ENCODE data around the gene MBD4. TPM values are rescaled to one million over a fixed set of nuclear protein-coding genes. Genes with fewer than 3 reads are reported as not detected.

The MBD4 gene
- total RNA-seq, 1 experiment from 2014 or later = 36.9 TPM

DNA sequence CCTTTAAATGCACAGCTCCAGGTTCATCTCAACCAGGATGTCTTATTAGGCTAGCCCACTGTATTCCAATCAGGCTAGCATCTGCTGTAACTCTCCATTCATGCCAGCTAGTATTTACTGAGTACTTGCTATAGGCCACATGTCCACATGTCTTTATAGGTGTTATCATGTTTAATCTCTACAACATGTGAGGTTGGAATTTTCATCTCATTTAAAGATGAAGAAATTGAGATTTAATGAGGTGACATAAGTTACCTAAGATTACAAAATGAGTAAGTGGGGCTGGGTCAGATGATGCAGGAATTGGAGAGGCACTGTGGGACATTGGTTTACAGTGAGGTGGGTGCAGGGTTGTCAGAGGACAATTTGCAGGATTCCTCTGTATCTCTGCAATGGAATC lies 3.2 kb upstream of the MBD4 start:
- H3K27ac Mint-ChIP-seq = no peak overlapping the region
- DNase-seq (ENCODE audit: low spot score) = no peak
- no peak for ATAC-seq
- no peaks in the 10 kb centered on the region for H3K9me3 Mint-ChIP-seq
- H3K36me3 Mint-ChIP-seq = peaks cover 5% of the 10 kb centered on the region; the same call in 1 of the 2 replicates
- TF ChIP-seq FOXP1 (CRISPR knock-in tag; IDR thresholded peaks at IDR 0.05; ENCODE audit: borderline replicate concordance) (no peak), TEAD1 (CRISPR knock-in tag; IDR thresholded peaks at IDR 0.05) (no peak), PRRX2 (CRISPR knock-in tag; IDR thresholded peaks at IDR 0.05) (no peak), KAT7 (CRISPR knock-in tag; IDR thresholded peaks at IDR 0.05; ENCODE audit: borderline replicate concordance) (no peak), HMGA2 (CRISPR knock-in tag; IDR thresholded peaks at IDR 0.05) (no peak), TCF7 (CRISPR knock-in tag; IDR thresholded peaks at IDR 0.05; ENCODE audit: low read depth) (no peak), SMAD3 (CRISPR knock-in tag; IDR thresholded peaks at IDR 0.05; ENCODE audit: borderline replicate concordance) (no peak), ZNF121 (CRISPR knock-in tag; IDR thresholded peaks at IDR 0.05) (no peak), ZNF512 (CRISPR knock-in tag; IDR thresholded peaks at IDR 0.05; ENCODE audit: borderline replicate concordance) (no peak), ZNF232 (CRISPR knock-in tag; IDR thresholded peaks at IDR 0.05) (no peak), HMGXB4 (CRISPR knock-in tag; IDR thresholded peaks at IDR 0.05) (no peak), CREM (CRISPR knock-in tag; IDR thresholded peaks at IDR 0.05) (no peak), FOXJ3 (CRISPR knock-in tag; IDR thresholded peaks at IDR 0.05; ENCODE audit: borderline replicate concordance) (no peak), ZNF423 (CRISPR knock-in tag; IDR thresholded peaks at IDR 0.05) (no peak), TP53 (CRISPR knock-in tag; IDR thresholded peaks at IDR 0.05) (no peak), ZBTB21 (CRISPR knock-in tag; IDR thresholded peaks at IDR 0.05; ENCODE audit: borderline replicate concordance) (no peak), CREB1 (CRISPR knock-in tag; IDR thresholded peaks at IDR 0.05) (no peak)
- TF ChIP-seq, protein P1, sequence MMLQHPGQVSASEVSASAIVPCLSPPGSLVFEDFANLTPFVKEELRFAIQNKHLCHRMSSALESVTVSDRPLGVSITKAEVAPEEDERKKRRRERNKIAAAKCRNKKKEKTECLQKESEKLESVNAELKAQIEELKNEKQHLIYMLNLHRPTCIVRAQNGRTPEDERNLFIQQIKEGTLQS (CRISPR knock-in tag; conservative IDR thresholded peaks at IDR 0.05) = no peak
- TF ChIP-seq, protein P2, sequence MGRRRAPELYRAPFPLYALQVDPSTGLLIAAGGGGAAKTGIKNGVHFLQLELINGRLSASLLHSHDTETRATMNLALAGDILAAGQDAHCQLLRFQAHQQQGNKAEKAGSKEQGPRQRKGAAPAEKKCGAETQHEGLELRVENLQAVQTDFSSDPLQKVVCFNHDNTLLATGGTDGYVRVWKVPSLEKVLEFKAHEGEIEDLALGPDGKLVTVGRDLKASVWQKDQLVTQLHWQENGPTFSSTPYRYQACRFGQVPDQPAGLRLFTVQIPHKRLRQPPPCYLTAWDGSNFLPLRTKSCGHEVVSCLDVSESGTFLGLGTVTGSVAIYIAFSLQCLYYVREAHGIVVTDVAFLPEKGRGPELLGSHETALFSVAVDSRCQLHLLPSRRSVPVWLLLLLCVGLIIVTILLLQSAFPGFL (CRISPR knock-in tag; IDR thresholded peaks at IDR 0.05; ENCODE audit: borderline replicate concordance) = no peak
- POLR2A ChIA-PET = no interaction called here
- no peak overlapping the region for H3K4me3 Mint-ChIP-seq
- CTCF ChIA-PET = no interaction called here
- no peaks in the 10 kb centered on the region; the same call in 1 of the 2 replicates for H3K27me3 Mint-ChIP-seq (ENCODE audit: low read depth)
- peaks cover 45% of the 10 kb centered on the region for H3K4me1 Mint-ChIP-seq

DNA sequence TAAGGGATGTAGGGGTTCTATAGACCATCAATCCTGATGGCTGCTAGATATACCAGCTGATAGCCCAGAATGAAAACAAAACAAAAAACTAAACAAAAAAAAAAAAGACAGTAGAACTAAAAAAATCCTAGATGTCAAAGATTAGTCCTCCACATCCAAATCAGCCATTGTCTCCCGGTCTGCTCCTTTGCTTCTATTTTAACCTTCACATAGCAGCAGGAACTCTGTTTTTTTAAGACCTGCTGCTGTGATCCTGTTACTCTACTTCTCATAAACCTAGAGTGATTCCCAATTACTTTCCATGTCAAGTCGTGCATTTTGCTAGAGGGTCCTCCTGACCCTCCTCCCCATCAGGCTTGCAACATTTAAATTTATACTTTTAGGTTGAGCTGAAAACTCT lies 2.7 kb upstream of the MBD4 start:
- DNase-seq (ENCODE audit: low spot score) (no peak), ATAC-seq (no peak)
- H3K4me1 Mint-ChIP-seq = peaks cover 41% of the 10 kb centered on the region
- H3K9me3 Mint-ChIP-seq = no peaks in the 10 kb centered on the region
- no peak for TF ChIP-seq TP53 (CRISPR knock-in tag; IDR thresholded peaks at IDR 0.05)
- TF ChIP-seq, protein P1 (CRISPR knock-in tag; conservative IDR thresholded peaks at IDR 0.05) = no peak
- no peak for TF ChIP-seq ZNF671 (CRISPR knock-in tag; IDR thresholded peaks at IDR 0.05)
- TF ChIP-seq RELA (CRISPR knock-in tag; IDR thresholded peaks at IDR 0.05; ENCODE audit: borderline replicate concordance) = no peak
- no peak for TF ChIP-seq ZBTB21 (CRISPR knock-in tag; IDR thresholded peaks at IDR 0.05; ENCODE audit: borderline replicate concordance)
- no peaks in the 10 kb centered on the region; the same call in 1 of the 2 replicates for H3K27me3 Mint-ChIP-seq (ENCODE audit: low read depth)
- H3K27ac Mint-ChIP-seq = 0 out of 2 replicates have a peak overlapping the region, but pooled peaks have one; percentile 16
- POLR2A ChIA-PET = no interaction called here
- H3K4me3 Mint-ChIP-seq = no peak overlapping the region
- H3K36me3 Mint-ChIP-seq = peaks cover 9% of the 10 kb centered on the region
- CTCF ChIA-PET = no interaction called here
